D721Med (cell line): ENCODE measurements around the gene PRLR.

ENCODE experiments used
- DNase-seq: peaks from one replicate; pipeline ENCODE4 v3.0.0; 2011; ENCODE audit warnings: low spot score; ENCODE audit not compliant: insufficient read length
- FAIRE-seq: peaks from 2 replicates; lab custom pipeline; 2011; peaks lifted over from hg19 to GRCh38; lab: Jason Lieb, UNC
- TF ChIP-seq, protein P1 (sequence below): IDR thresholded peaks from 2 replicates; pipeline ENCODE4 v1.5.1; 2012; ENCODE audit warnings: mild to moderate bottlenecking, control low read depth; ENCODE audit not compliant: insufficient read depth; ENCODE audit errors: missing control alignments

PRLR gene

DNA sequence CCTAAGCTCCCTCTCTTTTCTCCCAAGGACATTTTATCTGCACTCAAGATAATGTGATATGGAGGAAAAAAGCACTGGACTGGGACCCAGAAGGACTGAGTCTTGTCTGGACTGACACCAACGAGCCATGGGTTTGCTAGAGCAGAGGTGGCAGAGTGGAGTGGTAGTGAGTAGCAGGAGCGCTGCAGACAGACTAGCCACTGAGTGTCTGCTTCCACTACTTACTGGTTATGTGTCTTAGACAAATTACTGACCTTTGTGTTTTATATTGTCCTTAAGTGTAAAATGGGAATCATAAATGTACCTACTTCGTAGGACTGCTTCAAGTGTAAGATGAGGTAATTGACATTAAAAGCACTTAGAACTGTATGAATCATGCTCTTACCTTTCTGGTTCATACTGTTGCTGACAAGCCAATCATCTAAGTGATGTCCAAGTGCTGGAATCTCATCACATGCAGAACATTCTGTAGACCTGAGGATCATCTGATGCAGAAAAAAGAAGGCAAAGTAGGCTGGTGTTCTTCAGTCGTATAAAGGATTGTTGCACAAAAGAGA lies 12.5 kb upstream of the PRLR start:
- TF ChIP-seq, protein P1, sequence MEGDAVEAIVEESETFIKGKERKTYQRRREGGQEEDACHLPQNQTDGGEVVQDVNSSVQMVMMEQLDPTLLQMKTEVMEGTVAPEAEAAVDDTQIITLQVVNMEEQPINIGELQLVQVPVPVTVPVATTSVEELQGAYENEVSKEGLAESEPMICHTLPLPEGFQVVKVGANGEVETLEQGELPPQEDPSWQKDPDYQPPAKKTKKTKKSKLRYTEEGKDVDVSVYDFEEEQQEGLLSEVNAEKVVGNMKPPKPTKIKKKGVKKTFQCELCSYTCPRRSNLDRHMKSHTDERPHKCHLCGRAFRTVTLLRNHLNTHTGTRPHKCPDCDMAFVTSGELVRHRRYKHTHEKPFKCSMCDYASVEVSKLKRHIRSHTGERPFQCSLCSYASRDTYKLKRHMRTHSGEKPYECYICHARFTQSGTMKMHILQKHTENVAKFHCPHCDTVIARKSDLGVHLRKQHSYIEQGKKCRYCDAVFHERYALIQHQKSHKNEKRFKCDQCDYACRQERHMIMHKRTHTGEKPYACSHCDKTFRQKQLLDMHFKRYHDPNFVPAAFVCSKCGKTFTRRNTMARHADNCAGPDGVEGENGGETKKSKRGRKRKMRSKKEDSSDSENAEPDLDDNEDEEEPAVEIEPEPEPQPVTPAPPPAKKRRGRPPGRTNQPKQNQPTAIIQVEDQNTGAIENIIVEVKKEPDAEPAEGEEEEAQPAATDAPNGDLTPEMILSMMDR: no peak
- DNase-seq (no peak), FAIRE-seq (no peak)

DNA sequence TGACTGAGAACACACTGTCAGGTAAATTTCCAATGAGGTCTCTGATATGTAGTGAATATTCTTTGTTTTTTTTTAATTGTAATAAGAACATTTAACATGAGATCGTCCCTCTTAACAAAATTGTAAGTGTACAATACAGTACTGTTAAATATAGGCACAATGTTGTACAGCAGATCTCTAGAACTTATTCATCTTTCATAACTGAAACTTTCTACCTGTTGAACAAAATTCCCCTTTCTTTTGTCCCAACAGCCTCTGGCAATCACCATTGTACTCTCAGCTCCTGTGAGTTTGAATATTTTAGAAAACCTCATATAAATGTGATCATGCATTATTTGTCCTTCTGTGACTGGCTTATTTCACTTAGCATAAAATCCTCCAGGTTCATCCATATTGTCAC lies 10.6 kb upstream of the PRLR start:
- FAIRE-seq: no peak

DNA sequence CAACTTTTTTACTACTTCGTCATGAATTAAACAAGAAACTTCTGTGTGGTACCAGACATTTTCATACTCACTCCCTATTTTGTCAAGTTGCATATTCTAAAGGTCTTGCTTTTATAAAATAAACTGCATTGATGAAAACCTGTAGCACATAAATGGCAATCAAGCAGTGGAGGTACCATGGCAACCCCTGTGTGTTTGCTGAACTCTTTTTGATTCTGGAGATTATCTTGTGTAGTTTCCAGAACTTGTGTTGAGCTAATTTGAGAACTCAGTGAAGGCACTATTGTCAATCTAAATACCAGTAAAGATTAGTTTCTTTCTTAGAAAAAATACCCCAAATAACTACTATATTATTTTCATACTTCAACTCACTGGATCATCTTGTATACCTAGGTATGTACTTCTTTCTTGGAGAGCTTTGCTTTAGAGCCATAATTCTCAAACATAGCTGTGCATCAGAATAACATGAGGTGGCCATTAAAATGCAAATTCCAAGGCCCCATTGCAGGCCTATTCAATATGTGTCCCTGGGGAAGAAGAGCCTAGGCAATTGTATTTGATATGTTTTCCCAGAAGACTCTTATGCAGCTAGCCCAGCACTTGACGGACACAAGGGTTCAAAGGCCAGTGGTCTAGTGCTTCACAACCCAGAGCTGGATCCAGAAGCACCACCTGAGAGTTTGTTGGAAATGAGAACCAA lies 9.8 kb upstream of the PRLR start:
- FAIRE-seq (no peak), DNase-seq (no peak)
- TF ChIP-seq, protein P1: no peak

More for the DNA sequence above, 10.6 kb upstream of the PRLR start:
- TF ChIP-seq, protein P1: no peak
- no peak for DNase-seq

DNA sequence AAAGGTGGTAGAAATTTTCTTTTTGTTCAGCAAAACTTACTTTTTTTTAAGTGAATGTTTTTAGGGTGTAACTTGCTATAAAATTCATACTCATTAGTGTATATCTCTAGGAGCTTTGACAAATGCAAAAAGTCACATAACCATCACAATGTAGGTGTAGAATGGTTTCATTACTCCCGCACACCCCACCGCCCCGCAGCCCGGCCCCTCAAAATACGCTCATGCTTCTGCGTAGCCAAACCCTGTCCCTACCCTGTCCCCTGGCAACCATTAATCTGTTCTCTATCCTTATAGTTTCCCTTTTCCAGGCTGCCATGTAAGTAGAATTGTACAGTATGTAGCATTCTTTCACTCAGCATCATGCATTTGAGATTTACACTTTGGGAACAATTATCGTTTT lies 9.2 kb upstream of the PRLR start:
- no peak for DNase-seq
- TF ChIP-seq, protein P1: no peak
- no peak for FAIRE-seq

DNA sequence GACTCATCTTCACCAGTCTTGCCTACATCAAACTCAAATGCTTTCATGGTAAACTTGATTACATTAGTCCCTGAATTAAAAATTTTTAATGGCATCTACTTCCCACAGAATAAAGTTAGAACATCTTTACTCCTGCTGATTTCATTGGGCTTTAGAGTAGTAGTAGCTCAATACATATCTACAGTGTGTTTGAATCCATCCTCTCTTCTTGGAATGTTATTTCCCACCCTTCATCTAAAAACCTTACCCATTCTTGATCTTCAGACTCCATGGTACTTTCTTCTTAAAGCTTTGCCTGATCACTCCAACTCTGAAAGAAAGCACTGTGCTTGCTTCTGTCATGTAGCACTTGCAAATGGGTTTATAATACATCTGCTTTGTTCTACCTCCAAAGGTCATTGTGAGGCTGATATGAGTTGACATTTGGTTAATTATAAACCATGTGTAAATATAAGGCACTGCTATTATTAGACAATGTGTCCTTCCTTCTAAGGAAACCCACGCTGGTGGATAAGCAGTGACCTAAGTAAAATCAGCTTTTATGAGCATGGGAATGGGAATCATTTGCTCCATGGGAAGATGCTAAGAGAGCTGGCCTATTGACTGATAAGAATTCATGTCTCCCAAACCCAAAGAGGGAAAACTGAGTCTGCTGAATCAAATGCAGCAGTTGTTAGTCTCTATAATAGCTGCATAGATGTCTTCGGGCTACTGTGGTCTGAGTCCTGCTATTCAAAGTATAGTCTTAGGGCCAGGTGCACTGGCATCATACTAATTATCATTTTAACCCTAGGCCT lies 7.5 kb upstream of the PRLR start:
- no peak for FAIRE-seq
- TF ChIP-seq, protein P1: no peak

DNA sequence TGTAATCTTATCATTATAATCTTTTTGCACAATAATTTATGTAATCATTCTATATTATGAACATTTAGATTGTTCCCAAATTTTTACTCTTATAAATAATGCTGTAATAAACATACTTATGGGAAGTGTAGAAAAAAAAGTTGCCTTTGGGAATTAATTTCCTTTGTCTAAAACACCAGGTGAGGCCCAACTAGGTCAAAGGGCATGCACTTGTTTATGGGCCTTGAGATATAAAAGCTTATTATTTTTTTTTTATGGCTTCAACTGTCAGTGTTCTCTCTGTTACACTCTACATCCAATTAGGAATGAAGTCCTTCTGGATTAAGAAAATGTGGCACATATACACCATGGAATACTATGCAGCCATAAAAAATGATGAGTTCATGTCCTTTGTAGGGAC lies 6.5 kb upstream of the PRLR start:
- TF ChIP-seq, protein P1: no peak
- DNase-seq (no peak), FAIRE-seq (no peak)

More for the DNA sequence above, 7.5 kb upstream of the PRLR start:
- DNase-seq: no peak
